Sigmoid colon (tissue), 4 donors: ENCODE data around the gene SH2D7.

Source experiments
- CTCF ChIP-seq, 4 experiments: fragments of 450-650 bp in 3 of 4; fragments of 200-600 bp in 1 of 4; IDR thresholded peaks; one replicate each; pipeline ENCODE4 v1.5.1; 2016 to 2019; ENCODE audit warnings: antibody characterized with exemption in 4 of 4, mild to moderate bottlenecking in 3 of 4, moderate library complexity in 2 of 4
- EP300 ChIP-seq, 4 donors: sonication (generic); formaldehyde crosslinking; IDR thresholded peaks; one replicate each; pipeline ENCODE4 v1.6.1; 2017; ENCODE audit warnings: antibody characterized with exemption in 4 of 4
- POLR2A ChIP-seq, 2 donors: fragments of 450-650 bp; IDR thresholded peaks; one replicate each; pipeline ENCODE4 v1.6.1; 2016; ENCODE audit warnings: antibody characterized with exemption in 2 of 2, mild to moderate bottlenecking in 2 of 2, moderate library complexity in 2 of 2
- POLR2AphosphoS5 ChIP-seq, 4 donors: sonication (generic); formaldehyde crosslinking; IDR thresholded peaks; one replicate each; pipeline ENCODE4 v1.6.1; 2017; ENCODE audit warnings: antibody characterized with exemption in 4 of 4

GRCh38 chr15:78109156-78109555 is 16.8 kb downstream of the SH2D7 start:
- no peak for TF ChIP-seq CTCF (IDR thresholded peaks at IDR 0.05)
- no peak for TF ChIP-seq POLR2AphosphoS5 (IDR thresholded peaks at IDR 0.05)
- TF ChIP-seq EP300 (IDR thresholded peaks at IDR 0.05), result no peak
- no peak for TF ChIP-seq POLR2A (IDR thresholded peaks at IDR 0.05)
